GM03348 (cell line): ENCODE results near the gene KRCC1.
"Not testable (repeated sequence)": the region's sequence is repeated elsewhere in the genome, so short reads cannot be mapped to it uniquely, and the experiment has no call there.

Experiments
- DNase-seq: peaks from one replicate; pipeline ENCODE4 v3.0.0; 2012; ENCODE audit warnings: low spot score

The KRCC1 gene

DNA sequence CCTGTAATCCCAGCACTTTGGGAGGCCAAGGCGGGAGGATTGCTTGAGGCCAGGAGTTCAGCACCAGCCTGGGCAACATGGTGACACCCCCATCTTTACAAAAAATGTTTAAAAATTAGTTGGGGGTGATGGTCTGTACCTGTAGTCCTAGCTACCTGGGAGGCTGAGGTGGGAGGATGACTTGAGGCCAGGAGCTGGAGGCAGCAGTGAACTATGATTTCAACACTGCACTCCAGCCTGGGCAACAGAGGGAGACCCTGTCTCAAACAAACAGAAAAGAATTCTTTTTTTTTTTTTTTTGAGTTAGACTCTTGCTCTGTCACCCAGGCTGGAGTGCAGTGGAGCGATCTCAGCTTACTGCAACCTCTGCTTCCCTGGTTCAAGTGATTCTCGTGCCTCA, 55.1 kb downstream of the KRCC1 start:
- not testable (repeated sequence) for DNase-seq

- no peak for DNase-seq
These were observed 59.0 kb downstream of the KRCC1 start for GRCh38 chr2:87996570-87996969.

DNA sequence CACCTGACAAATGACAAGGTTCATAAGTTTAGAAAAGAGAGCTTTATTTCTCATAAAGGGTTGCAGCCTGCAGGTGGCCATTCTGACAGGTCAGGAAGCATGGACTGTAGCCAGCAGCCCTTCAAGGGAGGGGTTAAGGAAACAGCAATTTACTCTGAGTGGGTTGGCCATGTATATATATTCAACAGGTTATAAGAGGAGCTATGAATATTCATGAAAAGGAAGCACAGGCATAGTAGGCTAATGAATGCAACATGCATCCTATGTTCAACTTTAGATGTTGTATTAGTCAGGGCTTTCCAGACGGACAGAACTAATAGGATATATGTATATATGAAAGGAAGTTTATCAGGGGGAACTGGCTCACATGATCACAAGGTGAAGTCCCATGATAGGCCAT, 59.8 kb downstream of the KRCC1 start:
- DNase-seq: no peak

DNA sequence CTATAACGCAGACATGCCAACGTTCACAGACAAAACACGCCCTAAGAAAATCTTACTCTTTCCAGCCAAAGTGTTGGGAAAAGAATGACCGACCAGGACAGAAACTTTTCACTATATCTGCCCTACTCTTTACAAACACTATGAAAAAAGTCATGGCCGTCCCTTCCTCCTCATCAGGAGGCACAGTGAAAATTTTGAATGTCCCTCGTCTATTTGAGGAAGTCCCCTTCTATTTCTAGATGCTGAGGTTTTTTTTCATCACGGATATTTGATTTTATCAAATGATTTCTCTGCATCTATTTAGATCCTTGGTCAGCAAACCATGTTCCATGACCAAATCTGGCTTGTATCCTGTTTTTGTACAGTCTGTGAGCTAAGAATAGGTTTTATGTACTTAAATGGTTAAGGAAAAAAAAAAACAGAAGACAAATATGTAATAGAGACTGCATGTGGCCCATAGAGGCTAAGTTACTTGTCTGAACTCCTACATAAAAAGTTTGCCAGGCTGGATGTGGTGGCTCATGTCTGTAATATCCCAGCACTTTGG, 61.2 kb downstream of the KRCC1 start:
- DNase-seq: not testable (repeated sequence)

- not testable (repeated sequence) for DNase-seq
These were observed 63.0 kb downstream of the KRCC1 start for GRCh38 chr2:87992569-87992968.

DNA sequence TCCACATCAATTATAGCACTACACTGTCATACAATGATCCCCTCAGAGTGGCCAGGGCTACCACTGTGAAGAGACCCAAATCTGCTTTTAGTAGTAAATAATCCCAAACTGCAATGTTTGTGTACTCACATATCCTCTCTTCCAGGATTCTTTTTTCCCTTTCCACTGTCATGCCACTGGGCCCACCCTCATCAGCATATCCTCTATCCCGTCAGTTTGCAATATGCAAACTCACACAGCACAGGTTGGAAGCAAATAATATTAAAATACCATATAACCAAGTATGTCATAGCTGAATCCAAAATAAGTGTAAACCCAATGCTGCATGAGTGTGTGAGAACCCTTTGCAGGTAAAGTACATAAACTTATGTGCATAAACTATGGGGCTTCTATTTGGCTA, 68.1 kb downstream of the KRCC1 start:
- DNase-seq: not testable (repeated sequence)

GRCh38 chr2:87985902-87986301, 69.7 kb downstream of the KRCC1 start:
- DNase-seq: not testable (repeated sequence)

DNA sequence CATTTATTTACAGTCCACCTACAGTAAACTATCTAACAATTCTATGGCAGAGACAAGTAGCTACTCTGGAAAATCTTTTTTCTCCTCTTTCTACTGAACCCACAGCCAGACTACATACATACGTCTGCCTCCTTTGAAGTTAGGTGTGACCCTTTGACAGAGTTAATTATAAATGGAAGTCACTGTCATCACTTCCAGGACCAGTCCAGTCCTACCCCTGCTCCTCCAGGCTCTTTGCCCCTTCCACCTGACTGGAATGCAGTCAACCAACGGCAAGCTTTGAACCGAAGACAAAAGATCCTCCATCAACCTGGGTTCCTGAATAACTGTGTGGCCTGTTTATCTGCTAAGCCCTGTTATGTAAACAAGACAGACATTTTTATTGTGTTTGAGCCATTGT, 74.4 kb downstream of the KRCC1 start:
- DNase-seq: not testable (repeated sequence)
